CD4-positive, alpha-beta T cell treated with Interleukin-17A for 4 hours (primary cell): ENCODE data around the gene HECW1.
A peak's percentile ranks its signal among the peaks of the same experiment; 100 is the strongest.
"Not testable (repeated sequence)": the region's sequence is repeated elsewhere in the genome, so short reads cannot be mapped to it uniquely, and the experiment has no call there.

ENCODE experiments used
- DNase-seq: peaks from one replicate; pipeline ENCODE4 v3.0.0-alpha.2; 2020; ENCODE audit warnings: mixed read lengths

HECW1 gene

GRCh38 chr7:43211693-43212092 is 99.2 kb downstream of the HECW1 start:
- DNase-seq: no peak

GRCh38 chr7:43212921-43213320 is 100.5 kb downstream of the HECW1 start:
- no peak for DNase-seq

DNA sequence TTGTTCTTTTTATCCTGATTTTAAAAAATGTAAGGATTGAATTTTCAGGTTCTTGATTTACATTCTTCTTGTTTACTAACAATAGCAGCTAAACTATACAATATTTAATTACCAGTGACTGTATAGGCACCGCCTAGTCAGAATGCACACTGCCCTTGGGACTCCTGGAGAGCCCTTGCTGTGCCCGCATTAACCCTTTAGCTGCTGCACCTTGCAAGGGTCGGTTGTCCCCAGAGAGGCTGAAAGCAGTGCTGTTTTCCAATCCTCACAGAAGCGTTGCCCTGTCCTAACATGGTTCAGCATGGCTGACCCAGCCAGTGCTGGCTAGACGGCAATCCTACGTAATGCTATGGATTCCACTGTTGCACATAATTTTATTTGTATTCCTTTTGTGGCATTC is 102.6 kb downstream of the HECW1 start:
- no peak for DNase-seq

DNA sequence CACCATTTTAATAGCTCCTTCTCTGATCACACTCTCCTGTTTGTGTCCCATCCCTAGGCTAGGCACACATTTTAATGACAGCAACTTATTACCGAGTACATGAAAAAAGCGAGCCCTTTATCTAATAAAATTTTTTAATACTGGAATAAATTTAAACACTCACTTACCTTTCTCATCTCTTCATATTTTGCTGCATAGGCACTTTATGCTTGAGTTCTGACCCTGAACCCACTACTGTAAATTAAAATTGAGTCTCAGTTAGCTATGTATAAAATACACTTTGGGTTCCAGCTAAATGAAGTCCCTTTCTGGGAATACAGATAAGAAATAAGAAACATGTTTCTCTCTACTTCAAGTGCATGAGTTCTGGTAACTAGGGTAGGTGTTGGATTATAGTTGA is 104.6 kb downstream of the HECW1 start:
- DNase-seq: no peak

GRCh38 chr7:43218901-43219300 is 106.5 kb downstream of the HECW1 start:
- not testable (repeated sequence) for DNase-seq

DNA sequence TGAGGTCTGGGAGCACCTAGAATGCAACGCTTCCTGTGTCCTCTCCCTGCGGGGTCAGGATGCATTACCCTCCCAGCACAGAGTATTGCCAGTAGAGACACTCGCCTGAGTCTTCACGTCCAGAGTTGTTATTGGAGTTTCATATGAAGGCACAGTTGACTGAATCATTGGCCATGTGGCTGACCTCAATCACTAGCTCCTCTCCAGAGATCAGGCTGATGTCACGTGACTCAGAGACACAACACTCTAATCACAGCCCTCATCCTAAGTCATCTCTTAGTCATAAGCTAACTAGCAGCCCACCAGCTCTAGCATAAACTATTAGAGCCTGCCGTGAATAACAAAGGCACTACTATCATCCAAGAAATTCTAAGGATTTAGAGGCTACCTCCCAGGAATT is 107.8 kb downstream of the HECW1 start:
- no peak for DNase-seq

DNA sequence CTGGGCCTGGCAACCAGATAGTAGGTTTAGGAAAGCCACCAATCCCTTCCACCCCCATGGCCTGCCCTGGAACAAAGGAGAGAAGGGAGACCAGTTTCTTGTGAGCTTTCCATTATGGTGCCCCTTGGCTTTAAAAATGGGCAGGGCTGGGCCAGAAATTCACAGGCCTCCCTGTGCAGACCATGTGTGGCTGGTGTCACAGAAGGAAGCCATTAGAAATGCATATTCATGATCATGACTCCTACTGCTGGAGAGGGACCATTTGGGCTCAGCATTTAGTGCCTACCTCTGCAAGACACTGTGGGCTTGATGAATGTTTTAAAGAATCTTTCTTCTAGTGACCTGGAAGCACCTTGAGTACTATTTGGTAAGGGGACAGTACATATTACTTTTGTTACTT is 108.3 kb downstream of the HECW1 start:
- no peak for DNase-seq

DNA sequence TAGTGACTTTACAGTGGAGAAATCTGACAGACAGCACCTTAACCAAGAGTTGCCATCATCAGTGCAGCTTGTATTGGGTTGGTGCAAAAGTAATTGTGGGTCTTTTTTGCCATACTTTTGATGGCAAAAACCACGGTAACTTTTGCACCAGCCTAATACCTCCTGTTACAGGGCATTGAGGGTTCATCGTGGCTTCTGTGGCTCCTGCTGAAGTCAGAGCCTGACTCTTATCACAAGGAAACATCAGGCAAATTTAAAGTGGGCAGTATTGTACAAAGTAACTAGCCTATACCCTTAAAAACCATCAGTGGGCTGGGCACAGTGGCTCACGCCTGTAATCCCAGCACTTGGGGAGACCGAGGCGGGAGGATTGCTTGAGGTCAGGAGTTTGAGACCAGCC is 117.4 kb downstream of the HECW1 start:
- DNase-seq: no peak

GRCh38 chr7:43232366-43232765 is 119.9 kb downstream of the HECW1 start:
- DNase-seq: no peak

DNA sequence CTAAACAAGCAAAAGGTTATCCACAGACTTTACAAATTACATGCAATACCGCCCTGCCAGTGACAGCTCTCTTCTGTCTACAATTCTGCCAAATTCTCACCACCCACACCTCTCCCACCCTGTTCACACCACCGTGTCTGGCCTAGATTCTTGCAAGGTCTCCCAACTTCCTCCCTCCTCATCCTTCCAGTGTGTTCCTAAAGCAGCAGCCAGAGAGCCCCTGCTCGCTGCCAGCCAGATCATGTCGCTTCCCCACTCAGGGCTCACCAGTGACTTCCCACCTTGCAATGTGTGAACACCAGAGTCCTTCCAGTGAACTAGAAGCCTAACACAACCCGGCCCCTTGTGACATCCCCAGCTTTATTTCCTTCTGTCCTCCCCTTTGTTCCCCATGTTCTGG is 121.6 kb downstream of the HECW1 start:
- no peak for DNase-seq

GRCh38 chr7:43234968-43235367 is 122.5 kb downstream of the HECW1 start:
- no peak for DNase-seq

DNA sequence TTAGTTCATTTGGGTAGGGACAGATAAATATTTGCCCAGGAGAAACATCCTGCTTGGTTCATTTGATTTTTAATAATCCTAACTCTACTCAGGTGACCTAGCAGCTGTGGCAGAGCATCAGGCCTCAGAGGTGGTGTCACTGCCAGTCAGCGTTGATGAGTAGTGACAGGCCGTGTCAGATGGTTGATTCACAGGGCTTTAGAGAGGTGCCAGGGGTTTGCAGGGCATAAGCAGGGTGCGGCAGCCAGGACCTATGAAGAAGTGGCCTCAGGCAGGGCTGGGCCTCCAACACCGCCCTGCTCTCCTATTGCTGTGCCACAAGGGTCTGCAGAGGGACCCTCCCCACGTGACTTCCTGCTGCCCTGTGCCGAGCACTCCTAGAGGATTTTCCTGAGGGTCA is 128.1 kb downstream of the HECW1 start:
- no peak for DNase-seq

GRCh38 chr7:43242628-43243255 is 130.3 kb downstream of the HECW1 start:
- DNase-seq: no peak

GRCh38 chr7:43244232-43244631 is 131.8 kb downstream of the HECW1 start:
- no peak for DNase-seq

DNA sequence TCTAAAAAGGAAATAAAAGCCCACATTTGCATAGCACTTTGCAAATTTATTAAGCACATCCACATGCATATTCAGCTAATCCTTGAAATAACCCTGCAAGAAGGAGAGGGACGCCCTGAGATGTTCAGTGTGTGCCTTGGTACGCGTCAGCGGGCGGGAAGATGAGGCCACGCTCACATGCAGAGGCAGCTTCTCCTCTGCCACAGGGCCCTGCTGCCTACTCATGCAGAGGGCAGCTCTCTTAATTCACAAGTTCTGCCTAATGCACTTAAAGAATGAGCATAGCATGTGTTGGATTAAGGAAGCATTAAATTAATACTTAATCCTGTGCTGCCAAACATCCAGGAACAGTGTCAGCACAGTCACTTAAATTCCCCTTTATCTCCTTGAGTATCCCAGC is 132.3 kb downstream of the HECW1 start:
- DNase-seq: no peak

DNA sequence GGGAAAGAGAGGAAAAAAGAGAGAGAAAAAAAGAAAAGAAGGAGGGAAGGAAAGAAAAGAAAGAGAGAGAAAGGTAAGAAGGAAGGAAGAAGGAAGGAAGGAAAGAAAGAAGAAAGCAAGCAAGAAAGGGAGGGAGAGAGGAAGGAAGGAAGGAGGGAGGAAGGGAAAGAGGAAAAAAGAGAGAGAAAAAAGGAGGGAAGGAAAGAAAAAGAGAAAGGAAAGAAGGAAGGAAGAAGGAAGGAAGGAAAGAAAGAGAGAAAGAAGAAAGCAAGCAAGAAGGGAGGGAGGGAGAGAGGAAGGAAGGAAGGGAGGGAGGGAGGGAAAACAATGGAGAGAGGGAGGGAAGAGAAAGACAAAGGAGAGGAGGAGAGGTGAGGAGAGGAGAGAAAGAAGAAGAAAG is 135.3 kb downstream of the HECW1 start:
- DNase-seq: no peak

DNA sequence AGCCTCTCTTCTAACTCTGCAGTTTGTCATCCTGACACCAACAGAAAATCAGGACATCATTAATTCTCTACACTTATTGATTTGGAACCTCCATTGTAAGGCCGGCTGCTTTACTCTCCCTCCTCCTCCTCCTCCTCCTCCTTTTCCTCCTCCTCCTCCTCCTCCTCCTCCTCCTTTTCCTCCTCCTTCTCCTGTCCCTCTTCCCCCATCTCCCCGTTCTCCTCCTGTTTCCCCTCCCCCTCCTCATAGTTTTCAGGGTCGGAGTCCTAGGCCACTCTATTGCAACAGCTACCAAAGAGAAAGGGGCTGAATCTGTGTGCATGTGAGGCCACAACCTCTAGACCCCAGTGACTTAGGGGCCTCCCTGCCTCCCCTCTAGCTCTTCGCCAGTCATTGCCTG is 136.1 kb downstream of the HECW1 start:
- no peak for DNase-seq

- DNase-seq: no peak
These were observed 136.7 kb downstream of the HECW1 start for GRCh38 chr7:43248961-43249822.

DNA sequence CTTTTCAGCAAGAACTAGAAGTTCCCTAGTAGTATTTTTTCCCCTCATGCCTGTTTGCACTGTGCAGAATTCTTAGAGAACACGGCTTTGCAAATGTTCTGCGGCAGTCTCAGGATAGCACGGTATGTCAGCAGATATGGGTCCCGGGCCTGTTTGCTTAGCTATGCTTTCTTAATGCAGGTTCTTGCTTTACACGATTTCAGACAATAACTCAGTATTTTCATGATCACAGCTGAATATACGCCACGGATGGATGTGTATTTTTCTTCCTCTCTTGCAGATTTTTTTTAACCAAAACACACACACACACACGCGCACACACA is 137.3 kb downstream of the HECW1 start:
- no peak for DNase-seq

DNA sequence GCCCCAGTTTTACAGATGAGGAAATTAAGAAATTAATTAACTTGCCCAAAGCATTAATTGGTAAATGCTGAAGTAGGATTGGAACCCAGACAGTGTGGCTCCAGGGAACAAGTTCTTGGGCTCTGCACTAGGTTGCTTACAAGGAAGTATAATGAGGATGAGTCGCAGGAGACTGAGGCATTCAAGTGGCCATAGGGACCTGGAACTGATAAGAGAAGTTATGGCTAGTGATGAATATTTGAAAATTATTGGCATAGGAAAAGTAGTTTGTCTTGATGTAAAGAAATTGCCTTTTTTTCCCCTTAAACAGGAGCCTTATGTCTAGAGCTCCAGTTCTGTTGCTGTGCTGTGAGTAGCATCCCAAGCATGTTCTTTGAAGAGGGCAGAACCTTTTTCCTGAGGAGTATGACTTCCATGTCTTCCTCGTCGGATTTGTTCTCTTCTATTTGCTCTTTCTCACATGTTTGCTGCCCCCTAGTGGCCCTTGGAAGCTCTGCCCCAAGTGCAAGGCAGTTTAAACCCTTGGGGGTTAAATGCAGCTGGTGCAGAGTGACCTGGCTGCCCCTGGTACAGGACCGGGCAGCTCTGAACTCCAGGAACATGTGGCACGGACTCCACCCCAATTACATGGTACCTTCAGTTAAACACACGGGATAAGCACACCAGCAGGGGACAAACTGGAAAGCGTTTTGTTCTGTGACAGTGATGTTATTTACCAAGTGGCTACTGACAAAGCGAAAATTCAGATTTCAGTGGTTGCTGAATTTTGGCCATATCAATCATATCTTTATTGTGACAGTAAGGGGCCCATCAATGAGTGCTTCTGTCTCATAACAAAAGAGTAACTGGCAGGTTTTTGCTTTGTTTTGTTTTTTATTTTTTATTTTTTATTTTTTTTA is 148.8 kb downstream of the HECW1 start:
- DNase-seq: peak; percentile 68

- no peak for DNase-seq
These were observed 152.7 kb downstream of the HECW1 start for GRCh38 chr7:43265139-43265538.

DNA sequence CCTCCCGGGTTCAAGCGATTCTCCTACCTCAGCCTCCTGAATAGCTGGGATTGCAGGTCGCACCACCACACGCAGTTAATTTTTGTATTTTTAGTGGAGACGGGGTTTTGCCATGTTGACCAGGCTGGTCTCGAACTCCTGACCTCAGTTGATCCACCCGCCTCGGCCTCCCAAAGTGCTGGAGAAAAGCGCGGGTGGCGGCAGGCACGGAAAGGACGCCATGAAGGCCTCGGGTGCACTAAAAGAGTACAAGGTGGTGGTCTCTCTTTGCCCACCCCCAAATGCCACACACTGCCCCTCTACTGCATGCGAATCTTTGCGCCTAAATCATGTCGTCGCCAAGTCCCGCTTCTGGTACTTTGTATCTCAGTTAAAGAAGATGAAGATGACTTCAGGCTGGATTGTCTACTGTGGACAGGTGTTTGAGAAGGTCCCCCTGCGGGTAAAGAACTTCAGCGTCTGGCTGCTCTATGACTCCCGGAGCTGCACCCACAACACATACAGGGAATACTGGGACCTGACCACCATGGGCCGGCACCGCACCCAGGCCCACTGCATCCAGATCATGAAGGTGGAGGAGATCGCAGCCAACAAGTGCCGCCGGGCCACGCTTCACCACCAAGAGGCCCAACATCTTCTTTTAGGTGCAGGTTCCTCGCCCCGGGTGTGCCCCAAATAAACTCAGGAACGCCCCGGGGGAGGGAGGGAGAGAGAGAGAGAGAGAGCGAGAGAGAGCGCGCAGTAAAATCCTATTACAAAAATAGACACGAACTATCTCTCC is 161.7 kb downstream of the HECW1 start:
- DNase-seq: no peak

- no peak for DNase-seq
These were observed 162.3 kb downstream of the HECW1 start for GRCh38 chr7:43274752-43275151.
